ENCODE measurements around the gene PRSS21.
A peak's percentile ranks its signal among the peaks of the same experiment; 100 is the strongest.

PRSS21 gene, protein sequence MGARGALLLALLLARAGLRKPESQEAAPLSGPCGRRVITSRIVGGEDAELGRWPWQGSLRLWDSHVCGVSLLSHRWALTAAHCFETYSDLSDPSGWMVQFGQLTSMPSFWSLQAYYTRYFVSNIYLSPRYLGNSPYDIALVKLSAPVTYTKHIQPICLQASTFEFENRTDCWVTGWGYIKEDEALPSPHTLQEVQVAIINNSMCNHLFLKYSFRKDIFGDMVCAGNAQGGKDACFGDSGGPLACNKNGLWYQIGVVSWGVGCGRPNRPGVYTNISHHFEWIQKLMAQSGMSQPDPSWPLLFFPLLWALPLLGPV

DNA sequence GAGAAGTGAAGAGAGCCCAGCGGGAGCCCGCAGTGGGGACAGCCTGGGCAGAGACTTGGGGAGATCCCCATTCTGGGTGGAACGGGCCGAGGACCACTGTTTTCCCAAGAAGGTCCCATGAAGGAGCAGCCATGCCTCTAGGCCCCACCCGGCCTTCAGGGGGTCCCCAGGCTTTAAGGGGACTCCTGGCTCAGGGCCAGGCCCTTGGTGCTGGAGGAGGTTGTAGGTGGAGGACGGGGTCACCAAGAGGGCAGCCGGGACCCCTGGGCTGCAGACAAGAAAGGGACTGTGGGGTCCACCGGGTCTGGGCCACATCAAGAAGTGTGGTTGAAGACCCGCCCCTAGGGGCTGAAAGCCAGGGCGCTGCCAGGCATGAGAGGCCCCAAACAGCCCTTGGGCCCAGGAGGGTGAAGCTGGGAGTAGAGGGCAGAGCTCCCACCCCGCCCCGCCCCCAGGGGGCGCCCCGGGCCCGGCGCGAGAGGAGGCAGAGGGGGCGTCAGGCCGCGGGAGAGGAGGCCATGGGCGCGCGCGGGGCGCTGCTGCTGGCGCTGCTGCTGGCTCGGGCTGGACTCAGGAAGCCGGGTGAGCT lies at the start of gene PRSS21:
Gene PRSS21, plus strand, starts transcription at position 487 of the 589 bp plus-strand sequence. Its CDS starts 32 bp downstream, at position 519.
- peak within 1 kb of the TSS; percentile 63 for H3K4me3 Mint-ChIP-seq
- intact Hi-C loops (cut with micrococcal nuclease) = loop anchor here (5.0 kb wide), 1 partner anchor 40 kb away; the partner anchor contains the start of gene ELOB

DNA sequence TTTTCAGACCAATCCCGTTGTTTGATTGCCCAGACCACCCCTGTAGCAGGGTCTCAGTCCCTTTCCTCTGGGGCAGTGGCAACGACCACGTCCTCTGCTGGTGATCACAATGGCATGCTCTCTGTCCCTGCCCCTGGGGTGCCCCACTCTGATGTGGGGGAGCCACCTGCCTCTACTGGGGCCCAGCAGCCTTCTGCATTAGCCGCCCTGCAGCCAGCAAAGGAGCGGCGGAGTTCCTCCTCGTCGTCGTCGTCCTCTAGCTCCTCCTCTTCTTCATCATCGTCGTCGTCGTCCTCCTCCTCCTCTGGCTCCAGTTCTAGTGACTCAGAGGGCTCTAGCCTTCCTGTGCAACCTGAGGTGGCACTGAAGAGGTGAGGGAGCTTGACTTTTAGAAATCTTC lies 49.1 kb upstream of the PRSS21 start:
- Mint-ChIP-seq H3K9me3 (no peaks in the 10 kb centered on the region), H3K36me3 (ENCODE audit: low read depth) (peaks cover 100% of the 10 kb centered on the region), H3K27me3 (no peaks in the 10 kb centered on the region), H3K4me1 (ENCODE audit: low read depth) (peaks cover 64% of the 10 kb centered on the region), H3K4me3 (no peak overlapping the region), H3K27ac (peak overlapping the region; percentile 35)
- intact Hi-C loops (cut with micrococcal nuclease) = no loop called here

More for the DNA sequence above, at the start of gene PRSS21:
- Mint-ChIP-seq H3K27ac (peak within 1 kb of the TSS; percentile 76), H3K27me3 (peaks cover 7% of the 10 kb centered on the region), H3K9me3 (no peaks in the 10 kb centered on the region), H3K4me1 (ENCODE audit: low read depth) (peaks cover 40% of the 10 kb centered on the region), H3K36me3 (ENCODE audit: low read depth) (no peaks in the 10 kb centered on the region)

DNA sequence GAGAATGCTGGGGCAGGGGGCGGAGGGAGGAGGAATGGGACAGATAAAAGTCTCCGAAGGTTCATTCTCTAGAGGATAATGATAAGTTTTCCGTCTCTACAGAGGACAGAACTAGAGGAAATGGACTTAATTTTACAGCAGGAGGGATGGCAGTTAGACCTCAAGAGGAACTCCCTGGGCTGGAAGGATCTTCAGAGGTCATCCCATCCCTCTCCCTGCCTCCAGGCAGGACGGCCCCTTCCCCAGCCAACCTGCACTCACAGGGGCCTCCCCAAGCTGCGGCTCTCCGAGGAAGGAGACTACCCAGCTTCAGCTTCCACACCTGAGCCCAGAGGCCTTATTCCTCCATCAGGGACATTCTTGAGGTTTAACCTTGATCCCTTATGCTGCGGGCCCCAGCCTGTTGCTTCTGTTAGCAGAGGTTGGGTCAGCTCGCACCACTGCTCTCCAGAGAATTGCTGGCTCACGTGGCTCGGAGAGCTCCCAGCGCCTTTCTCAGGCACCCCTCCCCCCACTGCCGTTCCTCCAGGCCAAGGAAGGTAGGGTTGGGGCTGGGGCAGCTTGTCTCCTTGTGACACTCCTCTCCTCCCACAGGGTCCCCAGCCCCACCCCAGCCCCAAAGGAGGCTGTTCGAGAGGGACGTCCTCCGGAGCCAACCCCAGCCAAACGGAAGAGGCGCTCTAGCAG lies 48.5 kb upstream of the PRSS21 start:
- Mint-ChIP-seq H3K4me3 (no peak overlapping the region), H3K27ac (peak overlapping the region; percentile 25), H3K9me3 (no peaks in the 10 kb centered on the region), H3K4me1 (ENCODE audit: low read depth) (peaks cover 69% of the 10 kb centered on the region), H3K27me3 (no peaks in the 10 kb centered on the region), H3K36me3 (ENCODE audit: low read depth) (peaks cover 100% of the 10 kb centered on the region)
- intact Hi-C loops (cut with micrococcal nuclease) = no loop called here

DNA sequence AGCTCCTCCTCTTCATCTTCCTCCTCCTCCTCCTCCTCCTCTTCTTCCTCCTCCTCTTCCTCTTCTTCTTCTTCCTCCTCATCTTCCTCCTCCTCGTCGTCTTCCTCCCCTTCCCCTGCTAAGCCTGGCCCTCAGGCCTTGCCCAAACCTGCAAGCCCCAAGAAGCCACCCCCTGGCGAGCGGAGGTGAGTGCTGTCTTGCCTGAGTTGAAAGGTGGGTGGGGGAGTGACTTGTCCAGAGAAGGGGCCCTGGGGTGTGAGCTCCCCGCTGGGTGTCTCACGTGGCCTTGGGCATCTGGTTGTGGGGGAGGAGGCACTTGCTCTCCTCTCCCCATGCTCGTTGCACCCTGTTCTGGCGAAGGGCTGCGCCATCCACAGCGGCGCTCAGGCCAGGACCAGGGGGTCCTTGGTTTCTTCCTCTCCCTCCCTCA lies 47.9 kb upstream of the PRSS21 start:
- H3K4me1 Mint-ChIP-seq (ENCODE audit: low read depth) = peaks cover 75% of the 10 kb centered on the region
- peak overlapping the region; percentile 37 for H3K4me3 Mint-ChIP-seq
- H3K27ac Mint-ChIP-seq = peak overlapping the region; percentile 25
- no peaks in the 10 kb centered on the region for H3K9me3 Mint-ChIP-seq
- no peaks in the 10 kb centered on the region for H3K27me3 Mint-ChIP-seq
- H3K36me3 Mint-ChIP-seq (ENCODE audit: low read depth) = peaks cover 100% of the 10 kb centered on the region
- intact Hi-C loops (cut with micrococcal nuclease) = no loop called here

DNA sequence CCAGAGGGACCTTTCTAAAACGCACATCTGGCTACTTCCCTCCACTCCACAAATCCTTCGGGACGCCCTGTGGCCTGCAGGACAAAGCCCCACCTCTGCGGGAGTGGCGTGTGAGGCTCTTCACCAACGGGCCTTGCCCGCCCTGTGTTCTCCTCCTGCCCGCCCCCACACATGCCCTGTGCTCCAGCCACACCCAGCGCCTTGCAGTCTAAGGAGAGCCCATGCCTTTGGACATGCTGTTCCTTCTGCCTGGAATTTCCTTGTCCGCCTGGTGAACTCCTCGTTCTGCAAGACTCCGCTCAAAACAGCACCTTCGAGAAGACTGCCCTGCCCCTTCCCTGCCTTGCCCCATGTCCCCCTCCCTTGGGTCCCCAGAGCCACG lies 47.4 kb upstream of the PRSS21 start:
- Mint-ChIP-seq H3K27ac (peak overlapping the region; percentile 25), H3K9me3 (no peaks in the 10 kb centered on the region), H3K36me3 (ENCODE audit: low read depth) (peaks cover 100% of the 10 kb centered on the region), H3K4me1 (ENCODE audit: low read depth) (peaks cover 80% of the 10 kb centered on the region), H3K27me3 (no peaks in the 10 kb centered on the region), H3K4me3 (no peak overlapping the region)
- intact Hi-C loops (cut with micrococcal nuclease) = no loop called here

DNA sequence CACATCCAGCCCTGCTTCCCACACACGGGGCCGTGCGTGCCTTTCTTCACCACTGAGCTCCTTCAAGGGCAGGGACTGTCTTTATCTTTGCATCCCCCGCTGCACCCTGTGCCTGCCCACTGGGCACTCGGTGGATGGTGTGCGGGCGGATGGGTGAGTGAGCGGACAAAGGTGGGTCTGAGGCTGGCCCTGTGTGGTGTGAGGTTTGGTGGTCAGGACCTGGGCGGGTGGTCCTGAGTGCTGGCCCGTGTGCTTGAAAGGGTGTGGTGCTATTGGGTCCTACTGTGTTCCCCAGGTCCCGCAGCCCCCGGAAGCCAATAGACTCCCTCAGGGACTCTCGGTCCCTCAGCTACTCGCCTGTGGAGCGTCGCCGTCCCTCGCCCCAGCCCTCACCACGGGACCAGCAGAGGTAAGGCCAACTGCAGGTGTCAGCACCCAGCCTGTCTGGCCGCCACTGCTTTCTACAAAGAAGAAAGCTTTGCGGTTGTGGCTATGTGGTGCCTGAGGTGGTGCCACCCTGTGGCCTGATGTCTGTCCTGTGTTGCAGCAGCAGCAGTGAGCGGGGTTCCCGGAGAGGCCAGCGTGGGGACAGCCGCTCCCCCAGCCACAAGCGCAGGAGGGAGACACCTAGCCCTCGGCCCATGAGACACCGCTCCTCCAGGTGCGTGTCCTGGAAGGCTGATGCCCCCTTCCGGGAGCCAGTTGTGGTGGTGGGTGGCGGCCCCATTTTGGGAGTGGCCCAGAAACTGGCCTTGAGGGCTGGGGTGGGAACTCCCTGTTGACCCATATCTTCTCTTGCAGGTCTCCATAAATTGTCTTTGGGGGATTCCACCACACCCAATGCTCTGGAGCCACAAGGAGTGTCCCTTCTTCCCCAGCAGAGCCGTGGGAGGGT lies 46.7 kb upstream of the PRSS21 start:
- peak overlapping the region; percentile 31 for H3K27ac Mint-ChIP-seq
- no peaks in the 10 kb centered on the region for H3K9me3 Mint-ChIP-seq
- H3K36me3 Mint-ChIP-seq (ENCODE audit: low read depth) = peaks cover 100% of the 10 kb centered on the region
- intact Hi-C loops (cut with micrococcal nuclease) = no loop called here
- peaks cover 87% of the 10 kb centered on the region for H3K4me1 Mint-ChIP-seq (ENCODE audit: low read depth)
- no peaks in the 10 kb centered on the region for H3K27me3 Mint-ChIP-seq
- no peak overlapping the region for H3K4me3 Mint-ChIP-seq

DNA sequence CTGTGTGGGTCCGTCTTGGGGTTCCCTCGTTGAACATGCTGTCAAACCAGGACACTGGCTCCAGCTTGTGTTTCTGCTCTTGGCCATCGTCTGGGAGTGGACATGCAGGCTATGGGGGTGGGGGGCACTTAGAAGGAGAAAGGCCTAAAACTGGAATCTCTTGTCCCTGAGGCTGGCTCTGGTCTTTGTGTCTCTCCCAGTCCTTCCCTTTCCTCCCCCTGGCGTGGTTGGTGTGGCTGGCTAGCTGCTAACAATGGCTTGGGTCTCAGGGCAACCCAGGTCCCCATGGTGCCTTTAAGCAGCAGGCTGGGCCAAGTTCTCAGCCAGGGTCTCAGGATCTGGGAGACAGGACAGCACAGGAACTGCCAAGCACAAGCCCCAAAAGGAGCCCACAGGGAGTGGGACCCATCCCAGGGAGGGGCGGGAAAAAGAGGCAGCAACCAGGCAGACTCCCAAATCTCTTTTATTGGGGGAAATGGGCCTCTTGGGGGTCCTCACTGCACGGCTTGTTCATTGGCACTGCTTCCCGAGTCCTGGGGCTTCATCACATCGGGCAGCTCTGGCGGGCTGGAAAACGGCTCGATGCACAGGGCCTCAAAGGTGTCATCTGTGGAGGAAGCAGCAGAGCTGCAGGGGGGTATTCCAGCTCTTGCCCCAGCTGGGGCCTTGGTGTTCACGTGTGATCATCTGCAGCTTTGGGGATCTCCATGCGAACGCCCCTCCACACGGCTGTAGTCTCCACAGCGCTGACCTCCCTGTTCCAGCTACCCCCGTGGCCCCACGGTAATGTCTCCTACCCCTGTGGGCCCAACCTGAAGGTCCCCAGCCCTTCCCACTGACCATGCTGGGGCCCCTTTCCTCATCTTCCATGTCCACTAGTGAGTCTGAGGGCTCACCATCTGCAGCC lies 45.3 kb upstream of the PRSS21 start:
- intact Hi-C loops (cut with micrococcal nuclease) = no loop called here
- no peaks in the 10 kb centered on the region for H3K9me3 Mint-ChIP-seq
- peak overlapping the region; percentile 26 for H3K27ac Mint-ChIP-seq

DNA sequence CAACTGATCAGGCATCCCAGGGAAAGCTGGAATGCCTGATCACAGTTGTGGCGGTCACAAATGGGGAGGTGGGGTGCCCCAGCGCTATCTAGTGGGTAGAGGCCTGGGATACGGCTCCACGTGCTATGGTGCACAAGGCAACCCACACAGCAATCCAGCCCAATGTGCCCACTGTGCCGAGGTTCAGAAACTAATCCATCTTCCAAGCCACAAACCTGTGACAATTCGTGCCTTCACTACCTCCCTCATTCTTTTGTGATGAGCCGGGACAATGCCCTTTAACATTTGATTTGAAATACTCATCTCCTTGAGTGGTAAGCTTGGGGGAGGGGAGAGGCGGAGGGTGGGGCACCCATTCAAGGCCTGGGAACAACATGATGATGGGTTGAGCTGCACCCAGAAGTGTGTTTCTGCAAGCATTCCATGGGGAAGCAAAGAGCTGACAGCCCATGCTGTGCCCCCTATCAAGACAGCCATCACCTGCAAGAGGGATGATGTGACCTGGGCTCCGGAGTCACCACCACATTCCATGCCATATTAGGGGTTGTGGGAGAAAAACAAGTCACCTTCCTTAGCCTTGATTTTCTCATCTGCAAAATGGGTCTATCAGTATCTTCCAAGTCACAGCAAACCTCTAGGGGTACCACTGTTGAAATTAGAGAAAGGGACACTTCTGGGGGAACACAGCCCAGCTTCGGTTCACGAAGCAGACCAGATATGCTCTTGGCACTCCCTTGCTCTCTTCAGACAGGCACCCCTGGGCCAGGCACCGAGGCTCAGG lies 43.7 kb upstream of the PRSS21 start:
- Mint-ChIP-seq H3K27me3 (no peaks in the 10 kb centered on the region), H3K4me1 (ENCODE audit: low read depth) (peaks cover 83% of the 10 kb centered on the region), H3K9me3 (no peaks in the 10 kb centered on the region), H3K4me3 (no peak overlapping the region), H3K27ac (peak overlapping the region; percentile 26), H3K36me3 (ENCODE audit: low read depth) (peaks cover 95% of the 10 kb centered on the region)
- intact Hi-C loops (cut with micrococcal nuclease) = no loop called here

More for the DNA sequence above, 45.3 kb upstream of the PRSS21 start:
- peaks cover 94% of the 10 kb centered on the region for H3K4me1 Mint-ChIP-seq (ENCODE audit: low read depth)
- no peak overlapping the region for H3K4me3 Mint-ChIP-seq
- H3K36me3 Mint-ChIP-seq (ENCODE audit: low read depth) = peaks cover 95% of the 10 kb centered on the region
- no peaks in the 10 kb centered on the region for H3K27me3 Mint-ChIP-seq

DNA sequence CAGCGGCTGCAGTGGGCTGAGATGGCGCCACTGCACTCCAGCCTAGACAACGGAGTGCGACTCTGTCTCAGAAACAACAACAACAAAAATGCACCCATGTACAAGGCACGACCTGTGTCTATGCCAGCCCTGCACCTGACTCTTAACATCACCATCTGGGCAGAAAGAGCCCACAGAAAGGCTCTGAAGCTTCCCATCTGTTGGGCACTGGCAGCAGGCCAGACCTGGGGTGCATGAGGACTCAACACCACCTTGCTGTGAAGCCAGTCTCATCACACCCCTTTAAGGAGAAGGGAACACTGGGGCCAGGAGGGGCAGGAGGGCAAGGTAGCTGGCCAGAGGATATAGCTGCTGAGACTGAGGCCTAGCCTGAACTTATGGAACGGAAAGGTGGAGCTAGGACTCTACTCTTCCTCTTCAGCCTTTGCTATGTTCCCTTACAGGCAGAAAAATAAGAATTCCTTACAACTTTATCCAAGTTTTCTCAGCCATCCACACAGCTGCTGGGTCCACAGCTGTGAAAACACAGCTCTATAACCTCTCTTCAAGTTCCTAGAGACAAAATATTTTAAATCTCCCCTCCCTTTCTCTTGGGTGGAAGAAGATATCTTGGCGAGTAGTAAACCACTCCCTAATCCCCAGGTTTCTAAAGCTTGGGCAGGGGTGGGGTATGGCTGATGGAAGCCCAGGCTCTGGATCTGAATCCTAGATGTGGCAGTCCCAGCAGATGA lies 42.7 kb upstream of the PRSS21 start:
- peaks cover 83% of the 10 kb centered on the region for H3K4me1 Mint-ChIP-seq (ENCODE audit: low read depth)
- peaks cover 90% of the 10 kb centered on the region for H3K36me3 Mint-ChIP-seq (ENCODE audit: low read depth)
- H3K27me3 Mint-ChIP-seq = no peaks in the 10 kb centered on the region
- H3K9me3 Mint-ChIP-seq = no peaks in the 10 kb centered on the region
- intact Hi-C loops (cut with micrococcal nuclease) = no loop called here
- H3K4me3 Mint-ChIP-seq = no peak overlapping the region
- peak overlapping the region; percentile 99 for H3K27ac Mint-ChIP-seq

DNA sequence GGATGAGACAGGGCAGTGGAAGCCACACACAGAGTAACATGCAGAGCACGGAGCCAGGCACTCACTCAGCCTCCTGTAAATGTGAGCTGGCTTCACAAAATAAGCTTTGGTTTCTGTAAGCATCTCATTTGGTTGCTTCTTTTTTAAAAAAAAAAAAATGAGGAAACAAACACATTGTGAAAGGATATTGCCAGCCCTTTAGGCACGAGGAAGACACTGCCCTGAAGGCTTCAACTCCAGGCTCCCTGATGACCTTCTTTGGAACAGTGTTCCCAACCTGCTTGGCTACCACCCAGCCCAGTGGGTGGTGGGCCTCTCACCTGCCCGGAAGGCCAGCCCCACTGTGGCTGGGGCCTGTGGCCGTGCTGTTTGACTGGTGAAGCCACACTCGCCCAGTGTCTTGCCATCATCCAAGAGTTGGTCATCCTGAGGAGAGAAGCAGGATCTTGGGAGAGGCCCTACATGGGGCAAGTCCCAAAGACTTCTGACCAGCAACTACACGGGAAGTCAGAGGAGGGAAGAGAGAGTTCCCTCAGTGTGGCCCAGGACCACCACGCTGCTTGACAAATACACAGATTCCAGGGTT lies 41.8 kb upstream of the PRSS21 start:
- Mint-ChIP-seq H3K4me1 (ENCODE audit: low read depth) (peaks cover 77% of the 10 kb centered on the region), H3K27me3 (no peaks in the 10 kb centered on the region), H3K36me3 (ENCODE audit: low read depth) (peaks cover 81% of the 10 kb centered on the region), H3K4me3 (peak overlapping the region; percentile 90), H3K27ac (peak overlapping the region; percentile 99), H3K9me3 (no peaks in the 10 kb centered on the region)
- intact Hi-C loops (cut with micrococcal nuclease) = loop anchor here (5.0 kb wide), 1 partner anchor 42 kb away; the partner anchor contains the start of gene PRSS21

DNA sequence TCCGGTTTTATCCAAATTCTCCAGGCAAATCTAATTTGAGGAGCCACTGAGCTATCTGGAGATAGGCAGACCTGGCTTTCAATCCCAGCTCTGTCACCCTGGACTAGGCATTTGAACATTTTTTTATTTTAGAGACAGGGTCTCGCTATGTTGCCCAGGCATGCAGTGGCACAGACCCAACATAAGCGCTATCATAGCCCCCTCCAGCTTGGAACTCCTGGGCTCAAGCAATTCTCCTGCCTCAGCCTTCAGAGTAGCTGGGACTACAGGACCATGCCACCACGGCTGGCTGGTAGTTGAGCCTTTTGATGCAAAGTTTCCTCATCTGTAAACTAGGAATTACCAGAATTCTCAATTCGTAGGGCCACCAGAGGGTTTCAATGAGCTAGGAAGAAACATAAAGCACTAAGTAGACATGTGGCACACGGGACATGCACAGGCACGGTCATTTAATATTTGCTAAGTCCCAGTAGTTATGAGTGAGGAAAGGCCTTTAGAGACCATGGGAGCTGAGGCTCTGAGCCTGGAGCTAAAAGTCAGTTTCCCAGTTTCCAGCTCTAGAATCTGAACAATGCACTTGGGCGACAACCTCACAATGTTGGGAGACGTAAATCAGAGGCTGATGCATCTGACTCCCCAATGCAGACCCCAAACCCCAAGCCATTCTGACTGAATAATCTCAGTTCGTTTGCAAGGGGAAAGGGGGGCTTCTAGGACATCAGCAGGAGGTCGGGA lies 41.1 kb upstream of the PRSS21 start:
- no peaks in the 10 kb centered on the region for H3K9me3 Mint-ChIP-seq
- H3K36me3 Mint-ChIP-seq (ENCODE audit: low read depth) = peaks cover 74% of the 10 kb centered on the region
- no peaks in the 10 kb centered on the region for H3K27me3 Mint-ChIP-seq
- peaks cover 71% of the 10 kb centered on the region for H3K4me1 Mint-ChIP-seq (ENCODE audit: low read depth)
- H3K4me3 Mint-ChIP-seq = peak overlapping the region; percentile 90
- H3K27ac Mint-ChIP-seq = peak overlapping the region; percentile 99
- intact Hi-C loops (cut with micrococcal nuclease) = loop anchor here (2.0 to 5.0 kb wide), 2 partner anchors 23 to 41 kb away; partner anchors contain the start of genes PRSS21 and SRRM2

Measured in dendritic cell treated with granulocyte-macrophage colony-stimulating factor and Interleukin-4, amounts not matched to agents 40 ng/mL and 50 ng/mL, for 4 days (primary cell).